Measurements from ENCODE around the gene MED20. TPM values are rescaled to one million over a fixed set of nuclear protein-coding genes. Genes with fewer than 3 reads are reported as not detected.

MED20 gene
- total and polyA plus RNA-seq, 2 of the 8 experiments (the other 6 are each of a cell fraction or from before 2014, with no cell fraction given) = 38.7 to 51.8 TPM

DNA sequence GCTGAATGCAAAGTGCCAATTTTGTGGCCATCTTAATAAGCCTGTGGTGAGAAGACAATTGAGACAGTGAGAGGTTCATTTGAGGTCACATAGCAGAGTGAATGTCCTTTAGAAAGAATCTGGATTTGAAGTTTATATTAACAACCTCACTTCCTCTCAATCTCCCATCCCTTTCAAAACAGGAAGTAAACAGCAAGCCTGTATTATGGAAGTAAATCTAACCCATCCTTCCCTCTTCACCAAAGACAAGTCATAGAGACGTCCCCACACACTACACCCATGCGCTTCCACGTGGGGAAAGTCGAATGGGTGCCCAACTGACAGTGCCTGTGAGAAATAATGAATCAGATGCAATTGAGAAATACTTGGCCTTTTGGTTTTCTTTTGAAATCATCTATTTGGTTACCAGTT lies 49.5 kb upstream of the MED20 start:
- Histone ChIP-seq H2BK12ac (ENCODE audit: low read depth, low read length) (no peak overlapping the region), H2AFZ (ENCODE audit: low read length) (no peak overlapping the region), H3K4me3 (ENCODE audit: extremely low read depth in 1 of 4, insufficient read depth in 2 of 4, low read depth in 3 of 4, low read length in 4 of 4) (no peak overlapping the region), H3K23ac (ENCODE audit: insufficient read length) (no peak overlapping the region), H2AK5ac (ENCODE audit: low read depth, low read length) (no peak overlapping the region), H2BK5ac (ENCODE audit: low read depth, low read length) (no peak overlapping the region), H4K91ac (replicated peaks; ENCODE audit: insufficient read length, low read length) (no peak overlapping the region), H3K18ac (ENCODE audit: extremely low read depth, low read length) (no peak overlapping the region), H3K79me2 (ENCODE audit: control insufficient read depth in 1 of 2, insufficient read depth in 2 of 2, low read length in 2 of 2) (no peaks in the 10 kb centered on the region), H3K9ac (replicated peaks in 1 of 4; ENCODE audit: extremely low read depth in 1 of 4, low read depth in 3 of 4, low read length in 3 of 4) (no peak overlapping the region; a peak in 1 of 7 replicates), H3K4me1 (replicated peaks in 1 of 4; ENCODE audit: control insufficient read depth in 3 of 4, insufficient read depth in 4 of 4, low read length in 3 of 4) (peaks cover 7 to 15% (median 14%) of the 10 kb centered on the region in 4 experiments; a peak in 6 of 7 replicates), H4K20me1 (replicated peaks in 1 of 2; ENCODE audit: control insufficient read depth in 1 of 2, insufficient read depth in 2 of 2, low read length in 2 of 2) (no peaks in the 10 kb centered on the region), H2BK120ac (replicated peaks; ENCODE audit: low read depth, low read length) (no peak overlapping the region), H3K79me1 (ENCODE audit: low read depth, low read length) (no peaks in the 10 kb centered on the region), H3K27me3 (replicated peaks in 1 of 4; ENCODE audit: control insufficient read depth in 3 of 4, extremely low read depth in 1 of 4, insufficient read depth in 3 of 4, low read length in 3 of 4) (no peaks in the 10 kb centered on the region), H3K27ac (ENCODE audit: low read depth, low read length) (no peak overlapping the region), H3K56ac (replicated peaks; ENCODE audit: insufficient read length, low read depth, low read length) (no peak overlapping the region), H4K8ac (ENCODE audit: extremely low read depth, insufficient read depth, low read length) (no peak overlapping the region), H4K5ac (ENCODE audit: insufficient read length, low read depth, low read length) (no peak overlapping the region), H2BK15ac (ENCODE audit: low read length) (no peak overlapping the region), H2BK20ac (ENCODE audit: low read length) (0 out of 2 replicates have a peak overlapping the region, but pooled peaks have one; percentile 15), H3K9me3 (ENCODE audit: insufficient read depth in 2 of 2, low read depth in 1 of 2, low read length in 1 of 2) (no peaks in the 10 kb centered on the region), H3K23me2 (ENCODE audit: low read depth, low read length) (no peaks in the 10 kb centered on the region), H3K4ac (replicated peaks; ENCODE audit: insufficient read length, low read depth, low read length) (no peak overlapping the region), H3K14ac (ENCODE audit: insufficient read length) (no peak overlapping the region), H3K4me2 (ENCODE audit: insufficient read depth in 1 of 2, low read depth in 2 of 2, low read length in 2 of 2) (no peak overlapping the region), H3K36me3 (ENCODE audit: control insufficient read depth in 2 of 4, insufficient read depth in 4 of 4, low read length in 3 of 4) (no peaks in the 10 kb centered on the region)
- FAIRE-seq = no peak
- ChIA-PET CTCF (ENCODE audit: partially characterized antibody) (no interaction called here), POLR2A (ENCODE audit: partially characterized antibody) (no interaction called here)
- 88% methylated on average over 4 of the region's 4 CpGs; no CpG with 5 or more reads in 1 of the 2 experiments for WGBS, 2 experiments (ENCODE audit: extremely low coverage in 1 of 2, insufficient coverage in 1 of 2, insufficient read length in 1 of 2, insufficient replicate concordance in 2 of 2, low coverage in 1 of 2, low lambda C conversion rate in 2 of 2, missing lambda C conversion rate in 1 of 2)
- no peak for DNase-seq (ENCODE audit: low read depth in 1 of 2, low spot score in 2 of 2)
- TF ChIP-seq KDM4A (IDR thresholded peaks at IDR 0.05; ENCODE audit: low read depth, low read length, severe bottlenecking) (no peak), SIRT6 (IDR thresholded peaks at IDR 0.05; ENCODE audit: low read length) (no peak), TBP (IDR thresholded peaks at IDR 0.05; ENCODE audit: low read depth, low read length) (no peak), EZH2 (IDR thresholded peaks at IDR 0.05; ENCODE audit: low read depth, low read length, severe bottlenecking) (no peak), POU5F1 (IDR thresholded peaks at IDR 0.05; ENCODE audit: low read depth, low read length) (no peak), POLR2A (IDR thresholded peaks at IDR 0.05; ENCODE audit: control extremely low read depth in 1 of 2, low read depth in 2 of 2, low read length in 2 of 2) (no peak), CHD1 (IDR thresholded peaks at IDR 0.05; ENCODE audit: low read depth, low read length) (no peak), EGR1 (IDR thresholded peaks at IDR 0.05; ENCODE audit: borderline replicate concordance, low read depth, low read length) (no peak), CHD2 (IDR thresholded peaks at IDR 0.05; ENCODE audit: low read length) (no peak), TCF12 (IDR thresholded peaks at IDR 0.05; ENCODE audit: low read depth, low read length) (no peak), MAFK (IDR thresholded peaks at IDR 0.05; ENCODE audit: low read depth, low read length) (no peak), SP4 (IDR thresholded peaks at IDR 0.05; ENCODE audit: low read length) (no peak), ASH2L (IDR thresholded peaks at IDR 0.05; ENCODE audit: low read length) (no peak), SIX5 (IDR thresholded peaks at IDR 0.05; ENCODE audit: low read depth, low read length) (no peak), GABPA (IDR thresholded peaks at IDR 0.05; ENCODE audit: borderline replicate concordance, insufficient read depth, low read length) (no peak)
- TF ChIP-seq, protein P1, sequence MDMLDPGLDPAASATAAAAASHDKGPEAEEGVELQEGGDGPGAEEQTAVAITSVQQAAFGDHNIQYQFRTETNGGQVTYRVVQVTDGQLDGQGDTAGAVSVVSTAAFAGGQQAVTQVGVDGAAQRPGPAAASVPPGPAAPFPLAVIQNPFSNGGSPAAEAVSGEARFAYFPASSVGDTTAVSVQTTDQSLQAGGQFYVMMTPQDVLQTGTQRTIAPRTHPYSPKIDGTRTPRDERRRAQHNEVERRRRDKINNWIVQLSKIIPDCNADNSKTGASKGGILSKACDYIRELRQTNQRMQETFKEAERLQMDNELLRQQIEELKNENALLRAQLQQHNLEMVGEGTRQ (IDR thresholded peaks at IDR 0.05; ENCODE audit: low read length) = no peak
